Fibroblast of lung (primary cell): ENCODE results near the gene DRGX. TPM values are rescaled to one million over a fixed set of nuclear protein-coding genes. Genes with fewer than 3 reads are reported as not detected.

Experiments
- DNase-seq, 2 donors: peaks; one replicate each; pipeline versions ENCODE4 v3.0.0 to v3.0.0-alpha.2; 2010; ENCODE audit warnings: low read depth in 2 of 2
- H2AFZ ChIP-seq: 2 replicates; pipeline ENCODE4 v1.5.1; 2012; ENCODE audit warnings: low read length, control low read depth, inconsistent platforms
- H3K27ac ChIP-seq: 2 replicates; pipeline ENCODE4 v1.5.1; 2011; ENCODE audit warnings: low read length, control low read depth; ENCODE audit not compliant: insufficient read depth
- H3K27me3 ChIP-seq: 2 replicates; pipeline ENCODE4 v1.5.1; 2011; ENCODE audit warnings: mild to moderate bottlenecking, low read length; ENCODE audit not compliant: control insufficient read depth, insufficient read depth
- H3K36me3 ChIP-seq: 2 replicates; pipeline ENCODE4 v1.5.1; 2011; ENCODE audit warnings: low read length; ENCODE audit not compliant: control insufficient read depth, insufficient read depth
- H3K4me1 ChIP-seq: 2 replicates; pipeline ENCODE4 v1.5.1; 2011; ENCODE audit warnings: low read length; ENCODE audit not compliant: control insufficient read depth, insufficient read depth; ENCODE audit errors: extremely low read depth
- H3K4me2 ChIP-seq: 2 replicates; pipeline ENCODE4 v1.5.1; 2011; ENCODE audit warnings: low read length, control low read depth; ENCODE audit not compliant: insufficient read depth; ENCODE audit errors: extremely low read depth
- H3K4me3 ChIP-seq, 4 experiments: fragments of 200-600 bp in 1 of 4; sonication (generic) in 1 of 4; replicated peaks in 1 of 4; 2 replicates each; pipeline ENCODE4 v1.5.1; 2011 to 2016; ENCODE audit warnings: low read length in 4 of 4, low read depth in 3 of 4, mild to moderate bottlenecking in 3 of 4, control low read depth in 2 of 4, inconsistent platforms in 1 of 4, mixed read lengths in 1 of 4; ENCODE audit not compliant: insufficient read depth in 1 of 4; ENCODE audit errors: control extremely low read depth in 1 of 4
- H3K79me2 ChIP-seq: 2 replicates; pipeline ENCODE4 v1.5.1; 2012; ENCODE audit warnings: mild to moderate bottlenecking, low read length, inconsistent platforms; ENCODE audit not compliant: control insufficient read depth, insufficient read depth
- H3K9ac ChIP-seq: 2 replicates; pipeline ENCODE4 v1.5.1; 2011; ENCODE audit warnings: mild to moderate bottlenecking, low read length, control low read depth; ENCODE audit not compliant: insufficient read depth
- H3K9me3 ChIP-seq: 2 replicates; pipeline ENCODE4 v1.5.1; 2012; ENCODE audit warnings: low read depth, low read length; ENCODE audit not compliant: control insufficient read depth, insufficient read depth
- H4K20me1 ChIP-seq: 2 replicates; pipeline ENCODE4 v1.5.1; 2011; ENCODE audit warnings: low read length; ENCODE audit not compliant: control insufficient read depth, insufficient read depth; ENCODE audit errors: extremely low read depth
- EZH2 ChIP-seq: IDR thresholded peaks from 2 replicates; pipeline ENCODE4 v1.5.1; 2012; ENCODE audit warnings: low read length, control low read depth, mild to moderate bottlenecking; ENCODE audit errors: missing control alignments
- polyA plus RNA-seq, 2 donors: library from polyadenylated mRNA; depleted of rRNA in 1 of 2; stranded (reverse) in 1 of 2; unstranded in 1 of 2; fragments of >200 nt; gene quantifications; 2 replicates each; pipeline ENCODE4 v1.2.1, GENCODE V29; 2011 to 2012; ENCODE audit warnings: missing spikeins in 1 of 2
- total RNA-seq: library from RNA; depleted of rRNA; stranded (reverse); fragments of >200 nt; gene quantifications from 2 replicates; pipeline ENCODE4 v1.2.1, GENCODE V29; 2014
- TF ChIP-seq, protein P1 (sequence below), 2 donors: IDR thresholded peaks in 1 of 2; conservative IDR thresholded peaks in 1 of 2; 1 replicate in 1 of 2; 2 replicates in 1 of 2; pipeline ENCODE4 v1.5.1; 2011 to 2012; ENCODE audit warnings: low read length in 2 of 2, control low read depth in 1 of 2, inconsistent platforms in 1 of 2, low read depth in 1 of 2, mild to moderate bottlenecking in 1 of 2

DRGX gene
- total and polyA plus RNA-seq, 2 donors (not counting 1 experiment from before 2014, with no cell fraction given), result 0.11 TPM; not detected in 1

DNA sequence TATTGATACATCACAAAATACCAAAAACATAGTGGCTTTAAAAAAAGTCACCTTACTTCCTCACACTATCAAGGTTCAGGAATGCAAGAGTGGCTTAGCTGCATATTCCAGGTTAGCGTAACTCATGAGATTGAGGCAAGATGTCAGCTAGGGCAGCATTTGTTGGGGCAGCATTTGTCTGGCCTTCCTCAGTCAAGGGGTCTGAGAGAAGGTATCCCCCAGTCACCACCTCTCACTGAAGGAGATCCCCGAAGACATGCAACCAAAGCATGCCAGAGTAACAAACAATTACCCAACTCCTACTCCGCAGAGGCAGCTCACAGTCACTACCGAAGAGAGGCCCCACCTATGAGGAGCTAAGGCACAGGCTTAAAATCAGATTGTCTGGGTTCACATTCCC lies 48.5 kb downstream of the DRGX start:
- Histone ChIP-seq H3K4me3 (no peak overlapping the region), H3K79me2 (no peaks in the 10 kb centered on the region), H3K27me3 (no peaks in the 10 kb centered on the region), H3K9ac (no peak overlapping the region), H3K4me2 (no peak overlapping the region), H3K27ac (no peak overlapping the region), H4K20me1 (peaks cover 3% of the 10 kb centered on the region), H3K36me3 (no peaks in the 10 kb centered on the region), H2AFZ (no peak overlapping the region), H3K9me3 (no peaks in the 10 kb centered on the region), H3K4me1 (no peaks in the 10 kb centered on the region)
- no peak for TF ChIP-seq EZH2
- TF ChIP-seq, protein P1, sequence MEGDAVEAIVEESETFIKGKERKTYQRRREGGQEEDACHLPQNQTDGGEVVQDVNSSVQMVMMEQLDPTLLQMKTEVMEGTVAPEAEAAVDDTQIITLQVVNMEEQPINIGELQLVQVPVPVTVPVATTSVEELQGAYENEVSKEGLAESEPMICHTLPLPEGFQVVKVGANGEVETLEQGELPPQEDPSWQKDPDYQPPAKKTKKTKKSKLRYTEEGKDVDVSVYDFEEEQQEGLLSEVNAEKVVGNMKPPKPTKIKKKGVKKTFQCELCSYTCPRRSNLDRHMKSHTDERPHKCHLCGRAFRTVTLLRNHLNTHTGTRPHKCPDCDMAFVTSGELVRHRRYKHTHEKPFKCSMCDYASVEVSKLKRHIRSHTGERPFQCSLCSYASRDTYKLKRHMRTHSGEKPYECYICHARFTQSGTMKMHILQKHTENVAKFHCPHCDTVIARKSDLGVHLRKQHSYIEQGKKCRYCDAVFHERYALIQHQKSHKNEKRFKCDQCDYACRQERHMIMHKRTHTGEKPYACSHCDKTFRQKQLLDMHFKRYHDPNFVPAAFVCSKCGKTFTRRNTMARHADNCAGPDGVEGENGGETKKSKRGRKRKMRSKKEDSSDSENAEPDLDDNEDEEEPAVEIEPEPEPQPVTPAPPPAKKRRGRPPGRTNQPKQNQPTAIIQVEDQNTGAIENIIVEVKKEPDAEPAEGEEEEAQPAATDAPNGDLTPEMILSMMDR (conservative IDR thresholded peaks at IDR 0.05 in 1 of 2, IDR thresholded peaks at IDR 0.05 in 1 of 2; ENCODE audit: low read depth in 1 of 2, low read length in 2 of 2), result no peak
- DNase-seq, result no peak

DNA sequence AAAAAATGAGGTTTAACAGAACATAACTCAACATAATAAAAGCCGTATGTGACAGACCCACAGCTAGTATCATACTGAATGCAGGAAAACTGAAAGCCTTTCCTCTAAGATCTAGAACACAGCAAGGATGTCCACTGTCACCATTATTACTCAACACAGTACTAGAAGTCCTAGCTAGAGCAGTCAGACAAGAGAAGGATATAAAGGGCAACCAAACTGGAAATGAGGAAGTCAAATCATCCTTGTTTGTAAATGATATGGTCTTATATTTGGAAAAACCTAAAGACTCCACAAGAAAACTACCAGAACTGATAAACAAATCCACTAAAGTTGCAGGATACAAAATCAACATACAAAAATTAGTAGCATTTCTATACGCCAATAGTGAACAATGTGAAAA lies 51.0 kb downstream of the DRGX start:
- H3K9me3 ChIP-seq, result no peaks in the 10 kb centered on the region
- H4K20me1 ChIP-seq, result peaks cover 3% of the 10 kb centered on the region
- no peak overlapping the region for H3K4me3 ChIP-seq
- no peaks in the 10 kb centered on the region for H3K27me3 ChIP-seq
- no peak overlapping the region for H2AFZ ChIP-seq
- no peaks in the 10 kb centered on the region for H3K79me2 ChIP-seq
- no peak for DNase-seq
- no peaks in the 10 kb centered on the region for H3K4me1 ChIP-seq
- no peaks in the 10 kb centered on the region for H3K36me3 ChIP-seq
- no peak overlapping the region for H3K27ac ChIP-seq
- no peak overlapping the region for H3K4me2 ChIP-seq
- no peak for TF ChIP-seq EZH2
- TF ChIP-seq, protein P1 (conservative IDR thresholded peaks at IDR 0.05 in 1 of 2, IDR thresholded peaks at IDR 0.05 in 1 of 2; ENCODE audit: low read depth in 1 of 2, low read length in 2 of 2), result no peak
- H3K9ac ChIP-seq, result no peak overlapping the region

DNA sequence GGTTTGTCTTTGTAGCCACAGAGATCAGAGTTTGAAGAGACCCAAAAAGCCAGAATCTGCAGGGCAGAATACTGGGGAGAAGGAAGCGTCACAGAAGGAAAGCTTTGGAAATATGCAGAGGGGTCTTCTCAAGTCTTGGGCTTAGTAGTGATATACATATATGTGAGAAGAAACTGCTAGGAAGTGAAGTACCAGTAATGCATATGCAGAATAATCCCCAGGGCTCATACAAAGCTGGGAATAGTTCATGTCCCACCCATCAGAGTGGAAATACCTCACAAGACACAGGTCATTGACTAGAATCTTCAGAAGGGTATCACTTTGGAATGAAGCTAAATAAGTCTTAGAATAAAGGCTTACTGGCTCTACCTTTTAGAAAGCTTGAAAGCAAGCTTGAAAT lies 57.3 kb downstream of the DRGX start:
- Histone ChIP-seq H4K20me1 (no peaks in the 10 kb centered on the region), H3K4me2 (no peak overlapping the region), H3K27me3 (no peaks in the 10 kb centered on the region), H3K79me2 (no peaks in the 10 kb centered on the region), H2AFZ (no peak overlapping the region), H3K4me1 (no peaks in the 10 kb centered on the region), H3K27ac (no peak overlapping the region), H3K9me3 (no peaks in the 10 kb centered on the region), H3K9ac (no peak overlapping the region), H3K36me3 (no peaks in the 10 kb centered on the region), H3K4me3 (no peak overlapping the region)
- TF ChIP-seq, protein P1 (conservative IDR thresholded peaks at IDR 0.05 in 1 of 2, IDR thresholded peaks at IDR 0.05 in 1 of 2; ENCODE audit: low read depth in 1 of 2, low read length in 2 of 2), result no peak
- no peak for TF ChIP-seq EZH2
- no peak for DNase-seq
